IMR-90 (cell line): ENCODE measurements around the gene TECPR2. TPM values are rescaled to one million over a fixed set of nuclear protein-coding genes. Genes with fewer than 3 reads are reported as not detected.
A peak's percentile ranks its signal among the peaks of the same experiment; 100 is the strongest.

Experiments
- ATAC-seq: fragments of 200-7000 bp; cut with Tn5 transposase; 2 replicates; pipeline ENCODE4 v1.9.1; 2020; ENCODE audit warnings: low read depth, mild to moderate bottlenecking, moderate library complexity
- BruUV-seq: library from RNA; stranded (reverse); fragments of 400-500 nt; replicated peaks from 2 replicates; lab custom pipeline; 2021; lab: Mats Ljungman, UMichigan
- CTCF ChIA-PET: fragments of 300-600 bp; formaldehyde crosslinking; extraction: SDS; loops from one replicate; lab custom pipeline; 2021; ENCODE audit warnings: antibody characterized with exemption; lab: Yijun Ruan, JAX
- POLR2A ChIA-PET: fragments of 300-600 bp; sonication (Branson Sonifier 250); formaldehyde crosslinking; loops from one replicate; lab custom pipeline; 2022; ENCODE audit warnings: antibody characterized with exemption; ENCODE audit not compliant: unreplicated experiment; lab: Charles Lee
- DNase-seq: peaks from one replicate; pipeline ENCODE4 v3.0.0; 2013
- H2AFZ ChIP-seq: replicated peaks from 2 replicates; pipeline ENCODE3; 2013; ENCODE audit warnings: low read length, mild to moderate bottlenecking; ENCODE audit not compliant: poor library complexity
- H2AK5ac ChIP-seq: 2 replicates; pipeline ENCODE4 v1.6.1; 2013; ENCODE audit warnings: low read depth, low read length, inconsistent platforms
- H2AK9ac ChIP-seq: replicated peaks from 2 replicates; pipeline ENCODE3; 2013; ENCODE audit warnings: mild to moderate bottlenecking, low read depth, low read length, moderate library complexity; ENCODE audit not compliant: poor library complexity
- H2BK120ac ChIP-seq: 2 replicates; pipeline ENCODE4 v1.6.1; 2013; ENCODE audit warnings: low read depth, low read length, inconsistent platforms
- H2BK15ac ChIP-seq: 3 replicates; pipeline ENCODE4 v1.6.1; 2013; ENCODE audit warnings: low read depth, low read length, inconsistent platforms
- H2BK20ac ChIP-seq: 2 replicates; pipeline ENCODE4 v1.6.1; 2013; ENCODE audit warnings: low read depth, mild to moderate bottlenecking, inconsistent platforms, low read length, moderate library complexity
- H2BK5ac ChIP-seq: 2 replicates; pipeline ENCODE4 v1.6.1; 2013; ENCODE audit warnings: mild to moderate bottlenecking, low read depth, low read length, inconsistent platforms; ENCODE audit not compliant: poor library complexity, severe bottlenecking
- H3K14ac ChIP-seq: replicated peaks from 2 replicates; pipeline ENCODE4 v1.6.1; 2013; ENCODE audit warnings: low read depth, low read length, inconsistent platforms
- H3K18ac ChIP-seq: 2 replicates; pipeline ENCODE4 v1.6.1; 2013; ENCODE audit warnings: low read depth, low read length, control low read depth
- H3K23ac ChIP-seq: 2 replicates; pipeline ENCODE4 v1.6.1; 2013; ENCODE audit warnings: low read depth, low read length, inconsistent platforms
- H3K27ac ChIP-seq: 2 replicates; pipeline ENCODE4 v1.5.1; 2013; ENCODE audit warnings: mild to moderate bottlenecking, control low read depth, low read length; ENCODE audit not compliant: insufficient read depth
- H3K27me3 ChIP-seq: 2 replicates; pipeline ENCODE4 v1.6.1; 2013; ENCODE audit warnings: low read length; ENCODE audit not compliant: control insufficient read depth, insufficient read depth
- H3K36me3 ChIP-seq: 2 replicates; pipeline ENCODE4 v1.6.1; 2013; ENCODE audit warnings: low read length, mixed read lengths; ENCODE audit not compliant: control insufficient read depth, insufficient read depth
- H3K4ac ChIP-seq: 2 replicates; pipeline ENCODE4 v1.6.1; 2013; ENCODE audit warnings: low read depth, low read length, inconsistent platforms
- H3K4me1 ChIP-seq: 2 replicates; pipeline ENCODE4 v1.6.1; 2013; ENCODE audit warnings: low read length, mixed read lengths; ENCODE audit not compliant: control insufficient read depth, insufficient read depth
- H3K4me2 ChIP-seq: 2 replicates; pipeline ENCODE4 v1.6.1; 2013; ENCODE audit warnings: low read depth, mild to moderate bottlenecking, control low read depth, low read length, moderate library complexity
- H3K4me3 ChIP-seq: 2 replicates; pipeline ENCODE4 v1.5.1; 2013; ENCODE audit warnings: low read depth, mild to moderate bottlenecking, control low read depth, low read length, moderate library complexity; ENCODE audit not compliant: insufficient read depth
- H3K56ac ChIP-seq: 2 replicates; pipeline ENCODE4 v1.6.1; 2013; ENCODE audit warnings: low read length, inconsistent platforms; ENCODE audit not compliant: insufficient read depth; ENCODE audit errors: extremely low read depth
- H3K79me1 ChIP-seq, 2 experiments: 2 replicates each; pipeline ENCODE4 v1.6.1; 2013; ENCODE audit warnings: low read length in 2 of 2, inconsistent platforms in 1 of 2, low read depth in 1 of 2
- H3K9ac ChIP-seq: 2 replicates; pipeline ENCODE4 v1.6.1; 2013; ENCODE audit warnings: low read depth, low read length, control low read depth
- H3K9me1 ChIP-seq: 2 replicates; pipeline ENCODE4 v1.6.1; 2013; ENCODE audit warnings: low read length, inconsistent platforms; ENCODE audit not compliant: insufficient read depth
- H3K9me3 ChIP-seq: 2 replicates; pipeline ENCODE4 v1.6.1; 2013; ENCODE audit warnings: low read length; ENCODE audit not compliant: control insufficient read depth, insufficient read depth
- H4K20me1 ChIP-seq: 2 replicates; pipeline ENCODE4 v1.6.1; 2013; ENCODE audit warnings: low read length, inconsistent platforms; ENCODE audit not compliant: insufficient read depth
- H4K5ac ChIP-seq: 2 replicates; pipeline ENCODE4 v1.6.1; 2013; ENCODE audit warnings: mild to moderate bottlenecking, low read depth, low read length, control low read depth
- H4K8ac ChIP-seq, 2 experiments: 2 replicates each; pipeline ENCODE4 v1.6.1; 2013; ENCODE audit warnings: low read depth in 2 of 2, low read length in 2 of 2, control low read depth in 1 of 2, inconsistent platforms in 1 of 2
- H4K91ac ChIP-seq: 2 replicates; pipeline ENCODE4 v1.6.1; 2013; ENCODE audit warnings: low read depth, low read length, inconsistent platforms; ENCODE audit not compliant: insufficient read depth
- BHLHE40 ChIP-seq: fragments of 150-350 bp; IDR thresholded peaks from 2 replicates; pipeline ENCODE4 v1.6.1; 2016; ENCODE audit warnings: mild to moderate bottlenecking, low read depth, low read length
- CEBPB ChIP-seq: IDR thresholded peaks from 2 replicates; pipeline ENCODE4 v1.6.1; 2012; ENCODE audit warnings: low read depth, low read length, improper control_type of control experiment
- CHD1 ChIP-seq: IDR thresholded peaks from 2 replicates; pipeline ENCODE4 v1.6.1; 2012; ENCODE audit warnings: low read depth, low read length, improper control_type of control experiment
- FOS ChIP-seq: fragments of 150-350 bp; IDR thresholded peaks from 2 replicates; pipeline ENCODE4 v1.6.1; 2016; ENCODE audit warnings: low read depth, low read length
- MAFK ChIP-seq: IDR thresholded peaks from 2 replicates; pipeline ENCODE4 v1.6.1; 2012; ENCODE audit warnings: low read depth, low read length, improper control_type of control experiment
- MXI1 ChIP-seq: IDR thresholded peaks from 2 replicates; pipeline ENCODE4 v1.6.1; 2012; ENCODE audit warnings: low read depth, mild to moderate bottlenecking, low read length, moderate library complexity, borderline replicate concordance
- NFE2L2 ChIP-seq: fragments of 150-350 bp; IDR thresholded peaks from 2 replicates; pipeline ENCODE4 v1.6.1; 2016; ENCODE audit warnings: low read depth, mild to moderate bottlenecking, low read length
- POLR2A ChIP-seq: IDR thresholded peaks from 2 replicates; pipeline ENCODE4 v1.6.1; 2012; ENCODE audit warnings: mild to moderate bottlenecking, low read depth, low read length
- RAD21 ChIP-seq: IDR thresholded peaks from 2 replicates; pipeline ENCODE4 v1.6.1; 2012; ENCODE audit warnings: low read length, improper control_type of control experiment
- RCOR1 ChIP-seq: IDR thresholded peaks from 2 replicates; pipeline ENCODE4 v1.6.1; 2012; ENCODE audit warnings: mild to moderate bottlenecking, low read length, improper control_type of control experiment; ENCODE audit not compliant: insufficient replicate concordance
- RFX5 ChIP-seq: IDR thresholded peaks from 2 replicates; pipeline ENCODE4 v1.8.0; 2012; ENCODE audit warnings: low read depth, mild to moderate bottlenecking, low read length, moderate library complexity
- SMC3 ChIP-seq: fragments of 150-350 bp; IDR thresholded peaks from 2 replicates; pipeline ENCODE4 v1.6.1; 2016; ENCODE audit warnings: low read depth, mild to moderate bottlenecking, antibody characterized with exemption, low read length, moderate library complexity
- WGBS, 2 experiments: methylation state at CpG; one replicate each; pipeline versions ENCODE4 v1.1.5 to v1.1.7; 2013; ENCODE audit warnings: missing lambda C conversion rate in 2 of 2; ENCODE audit not compliant: insufficient read length in 1 of 2; ENCODE audit errors: extremely low coverage in 2 of 2; 5-methylcytosine and 5-hydroxymethylcytosine counted together
- dilution Hi-C: fragments of 300-500 bp; cut with HindIII; formaldehyde crosslinking; loops from one replicate; pipeline ENCODE4 v1.14.3; 2018; ENCODE audit warnings: low sequenced_read_pairs; ENCODE audit not compliant: unreplicated experiment
- in situ Hi-C: fragments of 300-500 bp; cut with MboI; formaldehyde crosslinking; loops from 3 replicates; pipeline ENCODE4 v1.14.3; 2019; ENCODE audit warnings: low sequenced_read_pairs, inconsistent platforms, mixed read lengths
- intact Hi-C: fragments of 100-400 bp; cut with micrococcal nuclease; formaldehyde crosslinking; loops from 2 replicates; pipeline ENCODE4 v1.10.0; 2022
- polyA plus RNA-seq, 3 experiments: library from polyadenylated mRNA; depleted of rRNA; stranded (reverse); fragments of >200 nt; gene quantifications; 2 replicates each; pipeline ENCODE4 v1.2.3, GENCODE V29; 2012; ENCODE audit warnings: low replicate concordance in 1 of 3
- total RNA-seq: library from RNA; depleted of rRNA; stranded (reverse); fragments of >200 nt; gene quantifications from 2 replicates; pipeline ENCODE4 v1.2.3, GENCODE V29; 2012
- TF ChIP-seq, protein P1 (sequence below): fragments of 150-350 bp; IDR thresholded peaks from 2 replicates; pipeline ENCODE4 v1.6.1; 2017; ENCODE audit warnings: mild to moderate bottlenecking, antibody characterized with exemption, low read length, low read depth
- TF ChIP-seq, protein P2 (sequence below): conservative IDR thresholded peaks from 2 replicates; pipeline ENCODE4 v1.5.1; 2012; ENCODE audit warnings: mild to moderate bottlenecking, low read depth, low read length, improper control_type of control experiment
- TF ChIP-seq, protein P3 (sequence below): fragments of 150-350 bp; IDR thresholded peaks from 2 replicates; pipeline ENCODE4 v1.6.1; 2016; ENCODE audit warnings: low read depth, mild to moderate bottlenecking, low read length, moderate library complexity, borderline replicate concordance

Gene TECPR2
- total and polyA plus RNA-seq, 2 of the 4 experiments (the other 2 are of a cell fraction), result 9.5 to 11.7 TPM

DNA sequence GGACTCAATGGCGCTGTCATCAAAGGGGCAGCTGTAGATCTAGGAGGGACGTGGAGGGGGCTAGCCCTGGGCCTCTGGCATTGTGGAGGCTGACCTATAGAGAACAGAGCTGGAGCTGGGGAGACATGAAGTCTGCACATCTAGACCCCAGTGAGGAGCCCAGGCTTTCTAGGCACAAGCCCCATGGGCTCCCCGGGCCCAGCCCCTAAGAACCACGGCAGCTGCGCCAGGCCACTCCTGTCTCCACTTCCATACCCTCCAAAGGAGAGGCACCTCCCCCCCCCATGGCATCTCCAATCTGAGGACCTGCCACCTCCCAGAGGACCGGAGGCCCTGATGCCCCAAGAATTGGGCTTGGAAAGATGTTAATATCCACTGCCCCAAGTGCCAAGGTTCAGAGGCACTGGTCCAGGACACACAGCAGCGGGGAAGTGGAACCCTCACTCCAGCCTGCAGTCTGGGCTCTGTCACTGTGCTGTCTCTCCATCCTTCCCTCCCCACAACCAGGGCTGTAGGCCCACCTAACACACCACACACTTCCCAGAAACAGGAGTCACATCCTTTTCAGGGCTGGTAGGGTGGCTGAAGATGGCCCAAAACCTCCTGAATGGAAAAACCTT lies 142.4 kb downstream of the TECPR2 start:
- no peak overlapping the region for H2BK120ac ChIP-seq
- no CpG with 5 or more reads among the region's 7 CpGs for WGBS, 2 experiments
- no peak overlapping the region for H3K23ac ChIP-seq
- no peak for DNase-seq
- intact Hi-C loops (no loop called here), in situ Hi-C loops (no loop called here), dilution Hi-C loops (no loop called here)
- no peak overlapping the region for H4K5ac ChIP-seq
- H3K36me3 ChIP-seq, result peaks cover 15% of the 10 kb centered on the region
- peaks cover 5% of the 10 kb centered on the region for H3K4me1 ChIP-seq
- H2AFZ ChIP-seq, result peak overlapping the region; percentile 51
- no peak overlapping the region for H3K27ac ChIP-seq
- no peak overlapping the region for H2BK20ac ChIP-seq
- no peaks in the 10 kb centered on the region for H4K20me1 ChIP-seq
- TF ChIP-seq MAFK, result no peak
- no peak for TF ChIP-seq RAD21
- no peak for TF ChIP-seq CEBPB
- no peak for TF ChIP-seq FOS
- TF ChIP-seq, protein P1, sequence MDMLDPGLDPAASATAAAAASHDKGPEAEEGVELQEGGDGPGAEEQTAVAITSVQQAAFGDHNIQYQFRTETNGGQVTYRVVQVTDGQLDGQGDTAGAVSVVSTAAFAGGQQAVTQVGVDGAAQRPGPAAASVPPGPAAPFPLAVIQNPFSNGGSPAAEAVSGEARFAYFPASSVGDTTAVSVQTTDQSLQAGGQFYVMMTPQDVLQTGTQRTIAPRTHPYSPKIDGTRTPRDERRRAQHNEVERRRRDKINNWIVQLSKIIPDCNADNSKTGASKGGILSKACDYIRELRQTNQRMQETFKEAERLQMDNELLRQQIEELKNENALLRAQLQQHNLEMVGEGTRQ, result no peak
- no peak for TF ChIP-seq BHLHE40
- TF ChIP-seq RFX5, result no peak
- no peak for TF ChIP-seq NFE2L2
- TF ChIP-seq SMC3, result no peak
- TF ChIP-seq, protein P2, sequence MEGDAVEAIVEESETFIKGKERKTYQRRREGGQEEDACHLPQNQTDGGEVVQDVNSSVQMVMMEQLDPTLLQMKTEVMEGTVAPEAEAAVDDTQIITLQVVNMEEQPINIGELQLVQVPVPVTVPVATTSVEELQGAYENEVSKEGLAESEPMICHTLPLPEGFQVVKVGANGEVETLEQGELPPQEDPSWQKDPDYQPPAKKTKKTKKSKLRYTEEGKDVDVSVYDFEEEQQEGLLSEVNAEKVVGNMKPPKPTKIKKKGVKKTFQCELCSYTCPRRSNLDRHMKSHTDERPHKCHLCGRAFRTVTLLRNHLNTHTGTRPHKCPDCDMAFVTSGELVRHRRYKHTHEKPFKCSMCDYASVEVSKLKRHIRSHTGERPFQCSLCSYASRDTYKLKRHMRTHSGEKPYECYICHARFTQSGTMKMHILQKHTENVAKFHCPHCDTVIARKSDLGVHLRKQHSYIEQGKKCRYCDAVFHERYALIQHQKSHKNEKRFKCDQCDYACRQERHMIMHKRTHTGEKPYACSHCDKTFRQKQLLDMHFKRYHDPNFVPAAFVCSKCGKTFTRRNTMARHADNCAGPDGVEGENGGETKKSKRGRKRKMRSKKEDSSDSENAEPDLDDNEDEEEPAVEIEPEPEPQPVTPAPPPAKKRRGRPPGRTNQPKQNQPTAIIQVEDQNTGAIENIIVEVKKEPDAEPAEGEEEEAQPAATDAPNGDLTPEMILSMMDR, result no peak
- no peak for TF ChIP-seq CHD1
- TF ChIP-seq, protein P3, sequence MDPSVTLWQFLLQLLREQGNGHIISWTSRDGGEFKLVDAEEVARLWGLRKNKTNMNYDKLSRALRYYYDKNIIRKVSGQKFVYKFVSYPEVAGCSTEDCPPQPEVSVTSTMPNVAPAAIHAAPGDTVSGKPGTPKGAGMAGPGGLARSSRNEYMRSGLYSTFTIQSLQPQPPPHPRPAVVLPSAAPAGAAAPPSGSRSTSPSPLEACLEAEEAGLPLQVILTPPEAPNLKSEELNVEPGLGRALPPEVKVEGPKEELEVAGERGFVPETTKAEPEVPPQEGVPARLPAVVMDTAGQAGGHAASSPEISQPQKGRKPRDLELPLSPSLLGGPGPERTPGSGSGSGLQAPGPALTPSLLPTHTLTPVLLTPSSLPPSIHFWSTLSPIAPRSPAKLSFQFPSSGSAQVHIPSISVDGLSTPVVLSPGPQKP, result no peak
- TF ChIP-seq RCOR1, result no peak
- no peak for TF ChIP-seq MXI1
- TF ChIP-seq POLR2A, result no peak
- H3K9me3 ChIP-seq, result no peaks in the 10 kb centered on the region
- H2BK5ac ChIP-seq, result no peak overlapping the region
- peaks cover 11 to 16% of the 10 kb centered on the region in 2 experiments for H3K79me1 ChIP-seq
- no peak overlapping the region for H2BK15ac ChIP-seq
- no peak overlapping the region for H2AK9ac ChIP-seq
- peaks cover under 1% of the 10 kb centered on the region; the same call in 1 of the 2 replicates for H3K9me1 ChIP-seq
- ATAC-seq, result no peak
- H3K14ac ChIP-seq, result no peak overlapping the region
- no TSS peak for BruUV-seq
- H3K18ac ChIP-seq, result no peak overlapping the region
- H3K4ac ChIP-seq, result no peak overlapping the region
- no peak overlapping the region for H3K4me2 ChIP-seq
- no peak overlapping the region for H2AK5ac ChIP-seq
- ChIA-PET CTCF (no interaction called here), POLR2A (no interaction called here)
- no peak overlapping the region for H3K9ac ChIP-seq
- H4K91ac ChIP-seq, result no peak overlapping the region
- no peak overlapping the region for H3K4me3 ChIP-seq
- no peak overlapping the region for H3K56ac ChIP-seq
- no peaks in the 10 kb centered on the region for H3K27me3 ChIP-seq
- no peak overlapping the region for H4K8ac ChIP-seq
